DOHH2 (cell line): ENCODE data around the gene VPS4B.

Experiments
- EZH2phosphoT487 ChIP-seq: fragments of 200-600 bp; sonication (generic); IDR thresholded peaks from 2 replicates; pipeline ENCODE4 v1.6.1; 2017; ENCODE audit warnings: borderline replicate concordance, mild to moderate bottlenecking, antibody characterized with exemption, low read length, moderate library complexity, mixed read lengths
- TF ChIP-seq, protein P1 (sequence below): fragments of 200-600 bp; sonication (generic); IDR thresholded peaks from one replicate; pipeline ENCODE4 v1.5.1; 2014; ENCODE audit warnings: antibody characterized with exemption, mild to moderate bottlenecking, low read depth, low read length; ENCODE audit not compliant: poor library complexity, severe bottlenecking

DNA sequence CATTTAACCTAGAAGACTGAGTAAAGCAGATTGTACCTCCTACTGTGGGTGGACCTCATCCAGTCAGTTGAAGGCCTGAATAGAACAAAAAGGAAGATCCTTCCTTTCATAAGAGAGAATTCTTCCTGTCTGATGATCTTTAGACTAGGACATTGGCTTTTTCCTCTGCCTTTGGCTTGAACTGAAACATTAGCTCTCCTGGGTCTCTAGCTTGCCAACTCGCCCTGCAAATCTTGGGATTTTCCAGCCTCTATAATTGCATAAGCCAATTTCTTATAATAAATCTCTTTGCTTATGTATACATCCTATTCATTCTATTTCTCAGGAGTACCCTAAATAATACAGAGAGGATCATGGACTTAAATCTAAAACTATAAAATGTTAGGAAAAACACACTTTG is 49.1 kb downstream of the VPS4B start:
- TF ChIP-seq, protein P1, sequence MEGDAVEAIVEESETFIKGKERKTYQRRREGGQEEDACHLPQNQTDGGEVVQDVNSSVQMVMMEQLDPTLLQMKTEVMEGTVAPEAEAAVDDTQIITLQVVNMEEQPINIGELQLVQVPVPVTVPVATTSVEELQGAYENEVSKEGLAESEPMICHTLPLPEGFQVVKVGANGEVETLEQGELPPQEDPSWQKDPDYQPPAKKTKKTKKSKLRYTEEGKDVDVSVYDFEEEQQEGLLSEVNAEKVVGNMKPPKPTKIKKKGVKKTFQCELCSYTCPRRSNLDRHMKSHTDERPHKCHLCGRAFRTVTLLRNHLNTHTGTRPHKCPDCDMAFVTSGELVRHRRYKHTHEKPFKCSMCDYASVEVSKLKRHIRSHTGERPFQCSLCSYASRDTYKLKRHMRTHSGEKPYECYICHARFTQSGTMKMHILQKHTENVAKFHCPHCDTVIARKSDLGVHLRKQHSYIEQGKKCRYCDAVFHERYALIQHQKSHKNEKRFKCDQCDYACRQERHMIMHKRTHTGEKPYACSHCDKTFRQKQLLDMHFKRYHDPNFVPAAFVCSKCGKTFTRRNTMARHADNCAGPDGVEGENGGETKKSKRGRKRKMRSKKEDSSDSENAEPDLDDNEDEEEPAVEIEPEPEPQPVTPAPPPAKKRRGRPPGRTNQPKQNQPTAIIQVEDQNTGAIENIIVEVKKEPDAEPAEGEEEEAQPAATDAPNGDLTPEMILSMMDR: no peak
- TF ChIP-seq EZH2phosphoT487: no peak
